ENCODE data around the gene BCL11A.
A peak's percentile ranks its signal among the peaks of the same experiment; 100 is the strongest.

Gene BCL11A

GRCh38 chr2:60544062-60544461, 9.4 kb downstream of the BCL11A start:
- no peak for DNase-seq

- no peak for DNase-seq
Measured at GRCh38 chr2:60541056-60541651, 12.3 kb downstream of the BCL11A start.

GRCh38 chr2:60540074-60540473, 13.4 kb downstream of the BCL11A start:
- DNase-seq, result no peak

GRCh38 chr2:60539140-60539539, 14.3 kb downstream of the BCL11A start:
- no peak for DNase-seq

- DNase-seq, result no peak
Measured at GRCh38 chr2:60538101-60538500, 15.4 kb downstream of the BCL11A start.

GRCh38 chr2:60536746-60537145, 16.7 kb downstream of the BCL11A start:
- no peak for DNase-seq

GRCh38 chr2:60535685-60536312, 17.7 kb downstream of the BCL11A start:
- no peak for DNase-seq

- no peak for DNase-seq
Measured at GRCh38 chr2:60534892-60535684, 18.4 kb downstream of the BCL11A start.

- no peak for DNase-seq
Measured at GRCh38 chr2:60534052-60534685, 19.3 kb downstream of the BCL11A start.

GRCh38 chr2:60533101-60534051, 20.1 kb downstream of the BCL11A start:
- no peak for DNase-seq

GRCh38 chr2:60532421-60532820, 21.0 kb downstream of the BCL11A start:
- no peak for DNase-seq

- no peak for DNase-seq
Measured at GRCh38 chr2:60531701-60532133, 21.7 kb downstream of the BCL11A start.

GRCh38 chr2:60530660-60531281, 22.7 kb downstream of the BCL11A start:
- DNase-seq, result peak; percentile 47

GRCh38 chr2:60529785-60530627, 23.4 kb downstream of the BCL11A start:
- DNase-seq, result no peak

- no peak for DNase-seq
Measured at GRCh38 chr2:60529136-60529784, 24.2 kb downstream of the BCL11A start.

- no peak for DNase-seq
Measured at GRCh38 chr2:60528281-60529020, 25.0 kb downstream of the BCL11A start.

GRCh38 chr2:60527762-60528161, 25.7 kb downstream of the BCL11A start:
- DNase-seq, result no peak

- no peak for DNase-seq
Measured at GRCh38 chr2:60526623-60527022, 26.8 kb downstream of the BCL11A start.

GRCh38 chr2:60525899-60526298, 27.6 kb downstream of the BCL11A start:
- DNase-seq, result no peak

GRCh38 chr2:60524874-60525273, 28.6 kb downstream of the BCL11A start:
- DNase-seq, result no peak

All from NCI-H146 (cell line).